Erythroblast (primary cell): Measurements from ENCODE around the gene RAD21L1.

Experiments used
- GATA1 ChIP-seq: IDR thresholded peaks from 2 replicates; pipeline ENCODE4 v1.6.1; 2011; ENCODE audit warnings: low read depth, mild to moderate bottlenecking, control low read depth, low read length, moderate library complexity
- POLR2A ChIP-seq: IDR thresholded peaks from 2 replicates; pipeline ENCODE4 v1.6.1; 2011; ENCODE audit warnings: mild to moderate bottlenecking, low read length

GRCh38 chr20:1191299-1191698 lies 34.5 kb upstream of the RAD21L1 start:
- TF ChIP-seq POLR2A, result no peak
- no peak for TF ChIP-seq GATA1
